ENCODE data around the gene ATXN1.

ATXN1 gene

GRCh38 chr6:16690608-16691142, 70.6 kb downstream of the ATXN1 start:
- H3K18ac ChIP-seq (ENCODE audit: low read depth in 1 of 2, low read length in 2 of 2): peak overlapping the region in 1 of 2 experiments; percentile 58
- no peak overlapping the region for H4K91ac ChIP-seq (ENCODE audit: low read length)
- H3K36me3 ChIP-seq (ENCODE audit: control insufficient read depth in 1 of 2, insufficient read depth in 2 of 2, low read depth in 1 of 2, low read length in 2 of 2): no peaks in the 10 kb centered on the region
- no peak overlapping the region for H2BK15ac ChIP-seq (ENCODE audit: low read depth, poor library complexity, severe bottlenecking)
- 82% methylated on average over 7 of the region's 7 CpGs for WGBS
- peaks cover 2% of the 10 kb centered on the region for H3K4me1 ChIP-seq (ENCODE audit: control insufficient read depth, insufficient read depth, low read depth, low read length)
- H3K9me3 ChIP-seq (ENCODE audit: control insufficient read depth, low read length): no peaks in the 10 kb centered on the region
- no peak overlapping the region for H2BK120ac ChIP-seq (ENCODE audit: low read depth, low read length)
- H3K79me1 ChIP-seq (replicated peaks; ENCODE audit: low read length, poor library complexity, severe bottlenecking): peaks cover 24% of the 10 kb centered on the region
- H2AK5ac ChIP-seq (ENCODE audit: low read length, severe bottlenecking): no peak overlapping the region
- H4K8ac ChIP-seq (ENCODE audit: low read length): no peak overlapping the region
- peak; percentile 44 for DNase-seq
- no peak overlapping the region for H3K4me3 ChIP-seq (ENCODE audit: insufficient read depth in 1 of 2, low read depth in 1 of 2, low read length in 2 of 2)
- H3K4ac ChIP-seq (ENCODE audit: low read depth in 1 of 2, low read length in 2 of 2): no peak overlapping the region
- no peak overlapping the region for H3K9ac ChIP-seq (ENCODE audit: low read length)
- H3K14ac ChIP-seq (ENCODE audit: low read length in 2 of 2): no peak overlapping the region
- peak overlapping the region in 1 of 2 experiments; percentile 31 for H2BK12ac ChIP-seq (ENCODE audit: low read length in 2 of 2)
- no peak overlapping the region for H2BK5ac ChIP-seq (ENCODE audit: low read depth, low read length, poor library complexity, severe bottlenecking)
- H3K4me2 ChIP-seq (ENCODE audit: low read length, poor library complexity, severe bottlenecking): no peak overlapping the region
- no peak overlapping the region for H3K27ac ChIP-seq (ENCODE audit: low read length, poor library complexity, severe bottlenecking)
- no peak overlapping the region for H2AFZ ChIP-seq (ENCODE audit: low read depth, low read length)
- H3K23ac ChIP-seq (ENCODE audit: low read length in 2 of 2): no peak overlapping the region
- no peaks in the 10 kb centered on the region for H3K27me3 ChIP-seq (ENCODE audit: control insufficient read depth in 1 of 2, insufficient read depth in 1 of 2, low read length in 2 of 2)

- Histone ChIP-seq H3K18ac (ENCODE audit: low read depth in 1 of 2, low read length in 2 of 2) (no peak overlapping the region), H3K4me2 (ENCODE audit: low read length, poor library complexity, severe bottlenecking) (no peak overlapping the region), H3K4me3 (ENCODE audit: insufficient read depth in 1 of 2, low read depth in 1 of 2, low read length in 2 of 2) (no peak overlapping the region), H3K79me1 (replicated peaks; ENCODE audit: low read length, poor library complexity, severe bottlenecking) (peaks cover 21% of the 10 kb centered on the region), H2BK15ac (ENCODE audit: low read depth, poor library complexity, severe bottlenecking) (no peak overlapping the region), H2BK120ac (ENCODE audit: low read depth, low read length) (no peak overlapping the region), H3K14ac (ENCODE audit: low read length in 2 of 2) (no peak overlapping the region), H3K27ac (ENCODE audit: low read length, poor library complexity, severe bottlenecking) (no peak overlapping the region), H4K8ac (ENCODE audit: low read length) (no peak overlapping the region), H2AK5ac (ENCODE audit: low read length, severe bottlenecking) (no peak overlapping the region), H4K91ac (ENCODE audit: low read length) (no peak overlapping the region), H3K27me3 (ENCODE audit: control insufficient read depth in 1 of 2, insufficient read depth in 1 of 2, low read length in 2 of 2) (no peaks in the 10 kb centered on the region), H3K9ac (ENCODE audit: low read length) (no peak overlapping the region), H2BK12ac (ENCODE audit: low read length in 2 of 2) (no peak overlapping the region), H3K4me1 (ENCODE audit: control insufficient read depth, insufficient read depth, low read depth, low read length) (peaks cover 2% of the 10 kb centered on the region), H3K9me3 (ENCODE audit: control insufficient read depth, low read length) (no peaks in the 10 kb centered on the region), H3K4ac (ENCODE audit: low read depth in 1 of 2, low read length in 2 of 2) (no peak overlapping the region), H2AFZ (ENCODE audit: low read depth, low read length) (no peak overlapping the region), H3K36me3 (ENCODE audit: control insufficient read depth in 1 of 2, insufficient read depth in 2 of 2, low read depth in 1 of 2, low read length in 2 of 2) (no peaks in the 10 kb centered on the region), H3K23ac (ENCODE audit: low read length in 2 of 2) (no peak overlapping the region), H2BK5ac (ENCODE audit: low read depth, low read length, poor library complexity, severe bottlenecking) (no peak overlapping the region)
- no peak for DNase-seq
- 99% methylated on average over 3 of the region's 3 CpGs for WGBS
These were observed 71.3 kb downstream of the ATXN1 start for GRCh38 chr6:16689788-16690607.

- no peak overlapping the region for H2BK120ac ChIP-seq (ENCODE audit: low read depth, low read length)
- H3K4me1 ChIP-seq (ENCODE audit: control insufficient read depth, insufficient read depth, low read depth, low read length): peaks cover 5% of the 10 kb centered on the region
- no peak overlapping the region for H3K4me2 ChIP-seq (ENCODE audit: low read length, poor library complexity, severe bottlenecking)
- no peak overlapping the region for H2BK5ac ChIP-seq (ENCODE audit: low read depth, low read length, poor library complexity, severe bottlenecking)
- no peak overlapping the region for H3K18ac ChIP-seq (ENCODE audit: low read depth in 1 of 2, low read length in 2 of 2)
- 88% methylated on average over 4 of the region's 4 CpGs for WGBS
- no peaks in the 10 kb centered on the region for H3K36me3 ChIP-seq (ENCODE audit: control insufficient read depth in 1 of 2, insufficient read depth in 2 of 2, low read depth in 1 of 2, low read length in 2 of 2)
- no peak overlapping the region for H3K4me3 ChIP-seq (ENCODE audit: insufficient read depth in 1 of 2, low read depth in 1 of 2, low read length in 2 of 2)
- DNase-seq: peak; percentile 90
- no peaks in the 10 kb centered on the region for H3K27me3 ChIP-seq (ENCODE audit: control insufficient read depth in 1 of 2, insufficient read depth in 1 of 2, low read length in 2 of 2)
- H2AFZ ChIP-seq (ENCODE audit: low read depth, low read length): no peak overlapping the region
- H4K91ac ChIP-seq (ENCODE audit: low read length): no peak overlapping the region
- no peak overlapping the region for H2AK5ac ChIP-seq (ENCODE audit: low read length, severe bottlenecking)
- no peak overlapping the region for H4K8ac ChIP-seq (ENCODE audit: low read length)
- H3K9ac ChIP-seq (ENCODE audit: low read length): no peak overlapping the region
- no peak overlapping the region for H3K27ac ChIP-seq (ENCODE audit: low read length, poor library complexity, severe bottlenecking)
- H3K23ac ChIP-seq (ENCODE audit: low read length in 2 of 2): no peak overlapping the region
- no peak overlapping the region for H3K4ac ChIP-seq (ENCODE audit: low read depth in 1 of 2, low read length in 2 of 2)
- H3K14ac ChIP-seq (ENCODE audit: low read length in 2 of 2): no peak overlapping the region
- no peak overlapping the region for H2BK15ac ChIP-seq (ENCODE audit: low read depth, poor library complexity, severe bottlenecking)
- H3K79me1 ChIP-seq (replicated peaks; ENCODE audit: low read length, poor library complexity, severe bottlenecking): peaks cover 17% of the 10 kb centered on the region
- no peaks in the 10 kb centered on the region for H3K9me3 ChIP-seq (ENCODE audit: control insufficient read depth, low read length)
- H2BK12ac ChIP-seq (ENCODE audit: low read length in 2 of 2): no peak overlapping the region
These were observed 72.2 kb downstream of the ATXN1 start for GRCh38 chr6:16688984-16689636.

- Histone ChIP-seq H3K9ac (ENCODE audit: low read length) (no peak overlapping the region), H3K36me3 (ENCODE audit: control insufficient read depth in 1 of 2, insufficient read depth in 2 of 2, low read depth in 1 of 2, low read length in 2 of 2) (no peaks in the 10 kb centered on the region), H3K4me1 (ENCODE audit: control insufficient read depth, insufficient read depth, low read depth, low read length) (peaks cover 8% of the 10 kb centered on the region), H3K27me3 (ENCODE audit: control insufficient read depth in 1 of 2, insufficient read depth in 1 of 2, low read length in 2 of 2) (no peaks in the 10 kb centered on the region), H3K9me3 (ENCODE audit: control insufficient read depth, low read length) (no peaks in the 10 kb centered on the region), H2AK5ac (ENCODE audit: low read length, severe bottlenecking) (no peak overlapping the region), H2BK120ac (ENCODE audit: low read depth, low read length) (no peak overlapping the region), H2BK15ac (ENCODE audit: low read depth, poor library complexity, severe bottlenecking) (no peak overlapping the region), H2BK5ac (ENCODE audit: low read depth, low read length, poor library complexity, severe bottlenecking) (no peak overlapping the region), H3K79me1 (replicated peaks; ENCODE audit: low read length, poor library complexity, severe bottlenecking) (peaks cover 15% of the 10 kb centered on the region), H4K8ac (ENCODE audit: low read length) (no peak overlapping the region), H3K4me3 (ENCODE audit: insufficient read depth in 1 of 2, low read depth in 1 of 2, low read length in 2 of 2) (no peak overlapping the region), H3K23ac (ENCODE audit: low read length in 2 of 2) (no peak overlapping the region), H3K14ac (ENCODE audit: low read length in 2 of 2) (no peak overlapping the region), H3K4me2 (ENCODE audit: low read length, poor library complexity, severe bottlenecking) (no peak overlapping the region), H3K18ac (ENCODE audit: low read depth in 1 of 2, low read length in 2 of 2) (no peak overlapping the region), H2AFZ (ENCODE audit: low read depth, low read length) (no peak overlapping the region), H3K4ac (ENCODE audit: low read depth in 1 of 2, low read length in 2 of 2) (no peak overlapping the region), H3K27ac (ENCODE audit: low read length, poor library complexity, severe bottlenecking) (no peak overlapping the region), H4K91ac (ENCODE audit: low read length) (no peak overlapping the region), H2BK12ac (ENCODE audit: low read length in 2 of 2) (no peak overlapping the region)
- WGBS: 100% methylated on average over 1 of the region's 1 CpG
- DNase-seq: no peak
These were observed 72.8 kb downstream of the ATXN1 start for GRCh38 chr6:16688436-16688835.
